Measurements from ENCODE around the gene CADM4. TPM values are rescaled to one million over a fixed set of nuclear protein-coding genes. Genes with fewer than 3 reads are reported as not detected.
"Not testable (repeated sequence)": the region's sequence is repeated elsewhere in the genome, so short reads cannot be mapped to it uniquely, and the experiment has no call there.

CADM4 gene
- total and polyA plus RNA-seq, 2 donors = 1.5 to 6.5 TPM

DNA sequence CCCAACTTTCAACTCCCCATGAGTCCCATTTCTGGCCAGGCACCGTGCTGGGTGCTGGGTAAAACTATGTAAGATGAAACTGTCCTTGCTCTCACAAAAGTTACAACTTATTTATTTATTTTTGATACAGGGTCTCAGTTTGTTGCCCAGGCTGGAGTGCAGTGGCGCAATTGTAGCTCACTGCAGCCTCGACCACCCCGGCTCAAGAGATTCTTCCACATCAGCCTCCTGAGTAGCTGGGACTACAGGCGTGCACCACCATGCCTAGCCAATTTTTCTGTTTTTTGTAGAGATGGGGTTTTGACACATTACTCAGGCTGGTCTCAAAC, 12.9 kb upstream of the CADM4 start:
- Histone ChIP-seq H3K36me3 (ENCODE audit: control insufficient read depth in 2 of 2, insufficient read depth in 2 of 2, low read length in 1 of 2) (peaks cover 2 to 3% of the 10 kb centered on the region in 2 donors), H3K27me3 (ENCODE audit: control insufficient read depth in 2 of 2, insufficient read depth in 1 of 2, low read length in 1 of 2) (no peaks in the 10 kb centered on the region), H3K4me1 (ENCODE audit: control insufficient read depth in 2 of 2, insufficient read depth in 2 of 2, low read length in 2 of 2) (no peaks in the 10 kb centered on the region), H3K9me3 (ENCODE audit: control insufficient read depth in 2 of 2, insufficient read depth in 1 of 2, low read length in 1 of 2) (no peaks in the 10 kb centered on the region), H3K4me3 (ENCODE audit: low read length in 2 of 2) (no peak overlapping the region), H3K27ac (ENCODE audit: low read depth in 1 of 2, low read length in 1 of 2) (no peak overlapping the region)
- DNase-seq (ENCODE audit: low read depth in 6 of 9, low spot score in 9 of 9) = no peak
- 86% methylated on average over 5 of the region's 5 CpGs for WGBS

DNA sequence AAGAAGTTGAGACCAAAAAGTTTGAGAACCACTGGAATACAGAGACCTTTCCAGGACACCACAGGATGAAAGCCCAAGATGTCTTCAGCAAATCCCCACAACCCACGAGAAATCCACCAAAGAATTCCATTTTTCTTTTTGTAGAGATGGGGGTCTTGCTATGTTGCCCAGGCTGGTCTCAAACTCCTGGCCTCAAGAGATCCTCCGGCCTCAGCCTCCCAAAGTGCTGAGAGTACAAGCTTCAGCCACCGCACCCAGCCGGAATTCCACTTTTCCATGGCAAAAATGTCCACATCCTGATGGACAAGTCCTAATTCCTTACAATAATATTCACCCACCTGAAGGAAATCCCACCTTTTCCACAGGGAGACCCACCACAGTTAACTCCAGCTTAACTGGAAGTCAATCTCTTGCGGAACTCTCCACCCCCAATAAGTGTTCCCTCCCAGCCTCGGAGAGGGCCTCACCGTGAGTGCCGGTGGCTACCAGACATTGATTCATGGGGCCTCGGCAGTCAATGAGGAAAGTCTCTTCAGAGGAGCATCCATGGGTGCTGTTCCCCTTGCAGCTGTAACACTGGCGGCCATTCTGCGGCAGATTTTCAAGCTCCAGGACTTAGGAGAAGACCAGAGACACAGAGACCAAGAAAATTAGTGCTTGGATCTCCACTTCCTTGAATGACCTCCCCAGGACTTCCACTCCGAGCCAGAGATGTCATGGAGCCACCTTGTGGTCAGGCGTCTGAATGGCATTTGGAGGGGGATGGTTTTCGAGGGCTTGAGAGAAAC, 12.3 kb upstream of the CADM4 start:
- H3K4me3 ChIP-seq (ENCODE audit: low read length in 2 of 2) = no peak overlapping the region
- DNase-seq (ENCODE audit: low read depth in 6 of 9, low spot score in 9 of 9) = peak in 4 of 9 donors; percentile 41 to 71 (median 51)
- no peaks in the 10 kb centered on the region for H3K4me1 ChIP-seq (ENCODE audit: control insufficient read depth in 2 of 2, insufficient read depth in 2 of 2, low read length in 2 of 2)
- no peak overlapping the region for H3K27ac ChIP-seq (ENCODE audit: low read depth in 1 of 2, low read length in 1 of 2)
- peaks cover 2 to 3% of the 10 kb centered on the region in 2 donors for H3K36me3 ChIP-seq (ENCODE audit: control insufficient read depth in 2 of 2, insufficient read depth in 2 of 2, low read length in 1 of 2)
- no peaks in the 10 kb centered on the region for H3K9me3 ChIP-seq (ENCODE audit: control insufficient read depth in 2 of 2, insufficient read depth in 1 of 2, low read length in 1 of 2)
- H3K27me3 ChIP-seq (ENCODE audit: control insufficient read depth in 2 of 2, insufficient read depth in 1 of 2, low read length in 1 of 2) = no peaks in the 10 kb centered on the region
- WGBS = 82% methylated on average over 14 of the region's 14 CpGs

DNA sequence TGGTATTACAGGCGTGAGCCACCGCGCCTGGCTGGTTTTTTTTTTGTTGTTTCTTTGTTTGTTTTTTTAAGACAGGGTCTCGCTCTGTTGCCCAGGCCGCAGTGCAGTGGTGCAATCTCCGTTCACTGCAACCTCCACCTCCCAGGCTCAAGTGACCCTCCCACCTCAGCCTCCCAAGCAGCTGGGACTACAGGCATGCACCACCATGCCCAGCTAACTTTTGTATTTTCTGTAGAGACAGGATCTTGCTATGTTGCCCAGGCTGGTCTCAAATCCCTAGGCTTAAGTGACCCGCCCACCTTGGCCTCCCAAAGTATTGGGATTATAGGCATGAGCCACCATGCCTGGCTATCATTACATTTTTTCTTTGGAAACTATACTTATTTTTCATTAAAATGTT, 10.6 kb upstream of the CADM4 start:
- H3K4me1 ChIP-seq (ENCODE audit: control insufficient read depth in 2 of 2, insufficient read depth in 2 of 2, low read length in 2 of 2); H3K9me3 ChIP-seq (ENCODE audit: control insufficient read depth in 2 of 2, insufficient read depth in 1 of 2, low read length in 1 of 2); H3K36me3 ChIP-seq (ENCODE audit: control insufficient read depth in 2 of 2, insufficient read depth in 2 of 2, low read length in 1 of 2); H3K27me3 ChIP-seq (ENCODE audit: control insufficient read depth in 2 of 2, insufficient read depth in 1 of 2, low read length in 1 of 2); H3K4me3 ChIP-seq (ENCODE audit: low read length in 2 of 2); H3K27ac ChIP-seq (ENCODE audit: low read depth in 1 of 2, low read length in 1 of 2); DNase-seq (ENCODE audit: low read depth in 6 of 9, low spot score in 9 of 9): not testable (repeated sequence)
- 98% methylated on average over 7 of the region's 7 CpGs for WGBS

DNA sequence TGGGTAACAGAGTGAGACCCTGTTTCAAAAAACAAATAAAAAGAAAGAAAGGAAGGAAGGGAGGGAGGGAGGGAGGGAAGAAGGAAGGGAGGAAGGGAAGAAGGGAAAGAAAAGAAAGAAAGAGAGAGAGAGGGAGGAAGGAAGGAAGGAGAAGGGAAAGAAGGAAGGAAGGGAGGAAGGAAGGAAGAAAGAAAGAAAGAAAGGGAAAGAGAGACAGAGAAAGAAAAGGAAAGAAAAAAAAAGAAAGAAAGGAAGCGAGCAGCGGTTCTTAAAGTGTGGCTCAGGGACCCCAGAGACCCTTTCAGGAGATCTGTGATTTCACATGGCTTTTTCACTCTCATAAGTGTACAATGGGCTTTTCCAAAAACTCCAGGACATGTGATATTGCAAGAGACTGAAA, 9.9 kb upstream of the CADM4 start:
- Histone ChIP-seq H3K36me3 (ENCODE audit: control insufficient read depth in 2 of 2, insufficient read depth in 2 of 2, low read length in 1 of 2) (peaks cover 0 to 3% of the 10 kb centered on the region in 2 donors), H3K4me1 (ENCODE audit: control insufficient read depth in 2 of 2, insufficient read depth in 2 of 2, low read length in 2 of 2) (no peaks in the 10 kb centered on the region), H3K27me3 (ENCODE audit: control insufficient read depth in 2 of 2, insufficient read depth in 1 of 2, low read length in 1 of 2) (no peaks in the 10 kb centered on the region), H3K9me3 (ENCODE audit: control insufficient read depth in 2 of 2, insufficient read depth in 1 of 2, low read length in 1 of 2) (no peaks in the 10 kb centered on the region), H3K27ac (ENCODE audit: low read depth in 1 of 2, low read length in 1 of 2) (no peak overlapping the region), H3K4me3 (ENCODE audit: low read length in 2 of 2) (no peak overlapping the region)
- no peak for DNase-seq (ENCODE audit: low read depth in 6 of 9, low spot score in 9 of 9)
- 88% methylated on average over 2 of the region's 2 CpGs for WGBS

DNA sequence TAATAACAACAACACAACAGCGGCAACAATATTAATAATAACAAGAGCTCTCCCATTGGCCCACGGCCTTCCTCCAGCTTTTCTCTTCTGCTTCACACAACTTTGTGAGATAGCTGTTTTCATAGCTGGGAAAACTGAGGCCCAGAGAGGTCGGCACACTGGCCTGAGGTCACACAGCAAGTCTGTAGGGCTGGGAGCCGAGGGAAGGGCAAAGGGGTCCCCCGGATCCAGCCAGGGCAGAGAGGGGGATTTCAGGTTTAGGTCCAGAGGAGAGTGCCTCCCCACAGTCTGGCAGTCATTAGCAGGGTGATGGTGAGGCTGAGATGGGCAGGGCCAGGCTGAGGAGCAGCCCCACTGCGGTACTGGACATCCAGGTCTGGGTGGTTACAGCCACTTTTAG, 9.0 kb upstream of the CADM4 start:
- H3K36me3 ChIP-seq (ENCODE audit: control insufficient read depth in 2 of 2, insufficient read depth in 2 of 2, low read length in 1 of 2) = peaks cover 0 to 3% of the 10 kb centered on the region in 2 donors
- DNase-seq (ENCODE audit: low read depth in 6 of 9, low spot score in 9 of 9) = no peak

DNA sequence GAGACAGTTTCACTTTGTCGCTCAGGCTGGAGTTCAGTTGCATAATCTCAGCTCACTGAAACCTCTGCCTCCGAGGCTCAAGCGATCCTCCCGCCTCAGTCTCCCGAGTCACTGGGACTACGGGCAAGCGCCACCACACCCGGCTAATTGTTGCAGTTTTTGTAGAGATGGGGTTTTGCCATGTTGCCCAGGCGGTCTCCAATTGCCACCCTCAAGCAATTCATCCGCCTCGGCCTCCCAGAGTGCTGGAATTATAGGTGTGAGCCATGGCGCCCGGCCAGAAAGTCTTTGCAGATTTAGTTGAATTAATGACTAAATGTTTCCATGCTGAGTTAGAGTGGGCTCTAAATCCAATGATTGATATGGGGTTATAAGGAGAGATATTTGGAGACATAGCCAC, 4.5 kb upstream of the CADM4 start:
- WGBS = 96% methylated on average over 13 of the region's 13 CpGs

More for the DNA sequence above, 9.0 kb upstream of the CADM4 start:
- Histone ChIP-seq H3K4me3 (ENCODE audit: low read length in 2 of 2) (no peak overlapping the region), H3K4me1 (ENCODE audit: control insufficient read depth in 2 of 2, insufficient read depth in 2 of 2, low read length in 2 of 2) (no peaks in the 10 kb centered on the region), H3K9me3 (ENCODE audit: control insufficient read depth in 2 of 2, insufficient read depth in 1 of 2, low read length in 1 of 2) (no peaks in the 10 kb centered on the region), H3K27ac (ENCODE audit: low read depth in 1 of 2, low read length in 1 of 2) (no peak overlapping the region), H3K27me3 (ENCODE audit: control insufficient read depth in 2 of 2, insufficient read depth in 1 of 2, low read length in 1 of 2) (peaks cover 0 to 2% of the 10 kb centered on the region in 2 donors)
- 98% methylated on average over 6 of the region's 6 CpGs for WGBS

DNA sequence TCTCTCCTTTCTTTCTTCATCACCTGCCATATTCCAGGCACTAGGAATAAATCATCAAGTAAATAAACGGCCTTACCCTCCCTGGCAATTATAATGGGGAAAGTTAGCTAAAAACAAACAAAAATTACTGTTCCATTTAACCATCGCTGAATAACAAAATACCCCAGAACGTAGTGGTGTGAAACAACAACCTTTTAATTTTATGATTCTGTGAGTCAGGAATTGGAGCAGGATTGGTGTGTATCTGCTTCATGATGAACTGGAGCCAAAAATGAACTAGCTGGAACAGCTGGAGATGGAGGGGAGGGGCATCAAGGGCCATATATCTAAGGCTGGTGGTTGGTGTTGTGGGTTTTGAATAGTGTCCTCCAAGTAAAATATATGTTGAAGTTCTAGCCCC, 3.7 kb upstream of the CADM4 start:
- Histone ChIP-seq H3K36me3 (ENCODE audit: control insufficient read depth in 2 of 2, insufficient read depth in 2 of 2, low read length in 1 of 2) (no peaks in the 10 kb centered on the region), H3K27me3 (ENCODE audit: control insufficient read depth in 2 of 2, insufficient read depth in 1 of 2, low read length in 1 of 2) (peaks cover 19 to 35% of the 10 kb centered on the region in 2 donors), H3K9me3 (ENCODE audit: control insufficient read depth in 2 of 2, insufficient read depth in 1 of 2, low read length in 1 of 2) (no peaks in the 10 kb centered on the region), H3K4me3 (ENCODE audit: low read length in 2 of 2) (no peak overlapping the region), H3K4me1 (ENCODE audit: control insufficient read depth in 2 of 2, insufficient read depth in 2 of 2, low read length in 2 of 2) (peaks cover 2 to 13% of the 10 kb centered on the region in 2 donors), H3K27ac (ENCODE audit: low read depth in 1 of 2, low read length in 1 of 2) (no peak overlapping the region)
- WGBS = 93% methylated on average over 3 of the region's 3 CpGs
- no peak for DNase-seq (ENCODE audit: low read depth in 6 of 9, low spot score in 9 of 9)

More for the DNA sequence above, 4.5 kb upstream of the CADM4 start:
- H3K27ac ChIP-seq (ENCODE audit: low read depth in 1 of 2, low read length in 1 of 2) = no peak overlapping the region
- H3K9me3 ChIP-seq (ENCODE audit: control insufficient read depth in 2 of 2, insufficient read depth in 1 of 2, low read length in 1 of 2) = no peaks in the 10 kb centered on the region
- peaks cover 0 to 3% of the 10 kb centered on the region in 2 donors for H3K36me3 ChIP-seq (ENCODE audit: control insufficient read depth in 2 of 2, insufficient read depth in 2 of 2, low read length in 1 of 2)
- H3K4me1 ChIP-seq (ENCODE audit: control insufficient read depth in 2 of 2, insufficient read depth in 2 of 2, low read length in 2 of 2) = peaks cover 2 to 7% of the 10 kb centered on the region in 2 donors
- no peak for DNase-seq (ENCODE audit: low read depth in 6 of 9, low spot score in 9 of 9)
- H3K4me3 ChIP-seq (ENCODE audit: low read length in 2 of 2) = no peak overlapping the region
- H3K27me3 ChIP-seq (ENCODE audit: control insufficient read depth in 2 of 2, insufficient read depth in 1 of 2, low read length in 1 of 2) = peaks cover 11 to 27% of the 10 kb centered on the region in 2 donors

DNA sequence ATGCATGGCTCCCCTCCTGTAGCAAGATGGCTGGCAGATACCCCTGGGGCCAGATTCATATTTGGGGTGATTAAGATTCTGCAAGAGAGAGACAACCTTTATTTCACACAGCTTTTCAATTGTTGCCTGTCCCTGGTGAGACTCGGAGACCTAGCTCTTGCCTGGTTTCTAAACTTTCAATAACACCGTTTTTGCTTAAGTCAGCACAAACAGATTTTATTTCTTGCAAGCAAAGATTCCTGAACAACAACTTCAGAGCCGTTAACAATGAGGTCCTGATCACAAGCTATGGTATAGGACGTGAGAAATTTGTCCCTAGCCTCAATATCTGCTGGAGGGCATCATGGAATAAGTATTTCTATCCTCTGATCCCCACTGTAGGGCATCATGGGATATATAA, 2.9 kb upstream of the CADM4 start:
- 92% methylated on average over 4 of the region's 4 CpGs for WGBS
- Histone ChIP-seq H3K4me3 (ENCODE audit: low read length in 2 of 2) (no peak overlapping the region), H3K27me3 (ENCODE audit: control insufficient read depth in 2 of 2, insufficient read depth in 1 of 2, low read length in 1 of 2) (peaks cover 22 to 43% of the 10 kb centered on the region in 2 donors), H3K36me3 (ENCODE audit: control insufficient read depth in 2 of 2, insufficient read depth in 2 of 2, low read length in 1 of 2) (no peaks in the 10 kb centered on the region), H3K9me3 (ENCODE audit: control insufficient read depth in 2 of 2, insufficient read depth in 1 of 2, low read length in 1 of 2) (no peaks in the 10 kb centered on the region), H3K27ac (ENCODE audit: low read depth in 1 of 2, low read length in 1 of 2) (no peak overlapping the region), H3K4me1 (ENCODE audit: control insufficient read depth in 2 of 2, insufficient read depth in 2 of 2, low read length in 2 of 2) (peaks cover 2 to 14% of the 10 kb centered on the region in 2 donors)
- DNase-seq (ENCODE audit: low read depth in 6 of 9, low spot score in 9 of 9) = no peak

DNA sequence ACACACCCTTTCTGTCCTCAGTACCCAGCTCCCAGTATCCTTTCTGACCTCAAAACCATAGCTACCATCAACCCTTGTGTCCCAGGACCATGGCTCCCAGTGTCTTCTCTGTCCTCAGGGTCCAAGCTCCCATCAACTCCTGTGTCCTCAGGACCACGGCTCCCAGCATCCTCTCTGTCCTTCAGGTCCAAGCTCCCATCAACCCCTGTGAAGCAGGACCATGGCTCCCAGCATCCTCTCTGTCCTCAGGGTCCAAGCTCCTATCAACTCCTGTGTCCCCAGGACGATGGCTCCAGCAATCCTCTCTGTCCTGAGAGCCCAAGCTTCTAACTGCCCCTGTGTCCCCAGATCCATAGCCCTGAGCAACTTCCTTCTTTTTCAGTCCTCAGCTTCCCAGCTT, 1.7 kb upstream of the CADM4 start:
- no peaks in the 10 kb centered on the region for H3K9me3 ChIP-seq (ENCODE audit: control insufficient read depth in 2 of 2, insufficient read depth in 1 of 2, low read length in 1 of 2)
- no peak overlapping the region for H3K27ac ChIP-seq (ENCODE audit: low read depth in 1 of 2, low read length in 1 of 2)
- DNase-seq (ENCODE audit: low read depth in 6 of 9, low spot score in 9 of 9) = no peak
- no peaks in the 10 kb centered on the region for H3K36me3 ChIP-seq (ENCODE audit: control insufficient read depth in 2 of 2, insufficient read depth in 2 of 2, low read length in 1 of 2)
- peaks cover 22 to 54% of the 10 kb centered on the region in 2 donors for H3K27me3 ChIP-seq (ENCODE audit: control insufficient read depth in 2 of 2, insufficient read depth in 1 of 2, low read length in 1 of 2)
- no peak overlapping the region for H3K4me3 ChIP-seq (ENCODE audit: low read length in 2 of 2)
- H3K4me1 ChIP-seq (ENCODE audit: control insufficient read depth in 2 of 2, insufficient read depth in 2 of 2, low read length in 2 of 2) = peaks cover 2 to 14% of the 10 kb centered on the region in 2 donors
- 97% methylated on average over 2 of the region's 2 CpGs for WGBS

Data from thymus (tissue), 11 donors.